Neuronal stem cell (in vitro differentiated cells): ENCODE data around the gene ZFHX3.
A peak's percentile ranks its signal among the peaks of the same experiment; 100 is the strongest.

Experiments used
- DNase-seq: peaks from one replicate; pipeline ENCODE4 v3.0.0-alpha.2; 2013; ENCODE audit warnings: low spot score
- H2AFZ ChIP-seq: one replicate; pipeline ENCODE4 v1.6.1; 2013; ENCODE audit warnings: mild to moderate bottlenecking, low read length, inconsistent platforms
- H2AK5ac ChIP-seq: 2 replicates; pipeline ENCODE4 v1.6.1; 2013; ENCODE audit warnings: low read depth, mild to moderate bottlenecking, inconsistent platforms, low read length, moderate library complexity, mixed read lengths
- H2BK120ac ChIP-seq: 2 replicates; pipeline ENCODE4 v1.6.1; 2013; ENCODE audit warnings: low read depth, mild to moderate bottlenecking, inconsistent platforms, low read length, moderate library complexity, mixed read lengths
- H2BK12ac ChIP-seq: one replicate; pipeline ENCODE4 v1.6.1; 2013; ENCODE audit warnings: low read length, inconsistent platforms
- H2BK15ac ChIP-seq: 2 replicates; pipeline ENCODE4 v1.6.1; 2013; ENCODE audit warnings: mild to moderate bottlenecking, low read length, inconsistent platforms, mixed read lengths
- H2BK5ac ChIP-seq: one replicate; pipeline ENCODE4 v1.6.1; 2013; ENCODE audit warnings: inconsistent platforms, mild to moderate bottlenecking, low read length, moderate library complexity
- H3K14ac ChIP-seq: one replicate; pipeline ENCODE4 v1.6.1; 2013; ENCODE audit warnings: low read length, inconsistent platforms
- H3K18ac ChIP-seq: 2 replicates; pipeline ENCODE4 v1.6.1; 2013; ENCODE audit warnings: low read length, inconsistent platforms
- H3K23ac ChIP-seq: 2 replicates; pipeline ENCODE4 v1.6.1; 2013; ENCODE audit warnings: low read depth, mild to moderate bottlenecking, mixed read lengths, low read length, inconsistent platforms; ENCODE audit not compliant: poor library complexity
- H3K27ac ChIP-seq: replicated peaks from 3 replicates; pipeline ENCODE4 v1.5.1; 2013; ENCODE audit warnings: low read length, inconsistent platforms
- H3K27me3 ChIP-seq, 3 experiments: 2 replicates each; pipeline ENCODE4 v1.6.1; 2013; ENCODE audit warnings: low read length in 3 of 3, mild to moderate bottlenecking in 2 of 3, inconsistent platforms in 1 of 3, low read depth in 1 of 3, mixed read lengths in 1 of 3, moderate library complexity in 1 of 3; ENCODE audit not compliant: control insufficient read depth in 3 of 3, insufficient read depth in 3 of 3
- H3K36me3 ChIP-seq, 2 donors: replicated peaks in 1 of 2; 2 replicates each; pipeline ENCODE4 v1.6.1; 2013; ENCODE audit warnings: low read length in 2 of 2; ENCODE audit not compliant: control insufficient read depth in 2 of 2, insufficient read depth in 2 of 2
- H3K4ac ChIP-seq: 2 replicates; pipeline ENCODE4 v1.6.1; 2013; ENCODE audit warnings: inconsistent platforms, mild to moderate bottlenecking, low read length, moderate library complexity
- H3K4me1 ChIP-seq, 2 donors: 1 replicate in 1 of 2; 2 replicates in 1 of 2; pipeline ENCODE4 v1.6.1; 2013; ENCODE audit warnings: low read length in 2 of 2, low read depth in 1 of 2; ENCODE audit not compliant: control insufficient read depth in 2 of 2, insufficient read depth in 1 of 2
- H3K4me2 ChIP-seq: one replicate; pipeline ENCODE4 v1.6.1; 2013; ENCODE audit warnings: mild to moderate bottlenecking, low read length, inconsistent platforms; ENCODE audit not compliant: insufficient read depth, poor library complexity, severe bottlenecking
- H3K4me3 ChIP-seq, 2 donors: 2 replicates each; pipeline ENCODE4 v1.5.1; 2013; ENCODE audit warnings: low read length in 2 of 2, mild to moderate bottlenecking in 2 of 2, inconsistent platforms in 1 of 2, moderate library complexity in 1 of 2
- H3K79me1 ChIP-seq: one replicate; pipeline ENCODE4 v1.6.1; 2013; ENCODE audit warnings: low read depth, mild to moderate bottlenecking, inconsistent platforms, low read length, moderate library complexity
- H3K9ac ChIP-seq: one replicate; pipeline ENCODE4 v1.6.1; 2013; ENCODE audit warnings: mild to moderate bottlenecking, low read depth, low read length, inconsistent platforms; ENCODE audit not compliant: poor library complexity
- H3K9me3 ChIP-seq, 2 donors: replicated peaks in 1 of 2; 2 replicates each; pipeline versions ENCODE3 to v1.6.1; 2013; ENCODE audit warnings: low read length in 2 of 2, mild to moderate bottlenecking in 2 of 2, inconsistent platforms in 1 of 2, low read depth in 1 of 2, mixed read lengths in 1 of 2, moderate library complexity in 1 of 2; ENCODE audit not compliant: control insufficient read depth in 2 of 2, insufficient read depth in 1 of 2
- H4K8ac ChIP-seq: one replicate; pipeline ENCODE4 v1.6.1; 2013; ENCODE audit warnings: low read depth, mild to moderate bottlenecking, inconsistent platforms, low read length, moderate library complexity
- H4K91ac ChIP-seq: one replicate; pipeline ENCODE4 v1.6.1; 2013; ENCODE audit warnings: low read length, low read depth, mild to moderate bottlenecking, inconsistent platforms; ENCODE audit not compliant: poor library complexity
- WGBS, 2 donors: extraction: QIAGEN DNeasy Blood & Tissue Kit; methylation state at CpG; one replicate each; pipeline ENCODE4 v1.1.7; 2013; ENCODE audit warnings: missing lambda C conversion rate in 2 of 2, mixed read lengths in 1 of 2; ENCODE audit not compliant: insufficient read length in 2 of 2, insufficient replicate concordance in 1 of 2; ENCODE audit errors: extremely low coverage in 2 of 2; 5-methylcytosine and 5-hydroxymethylcytosine counted together

Gene ZFHX3

GRCh38 chr16:73057291-73058210 lies 9.6 kb upstream of the ZFHX3 start:
- no peaks in the 10 kb centered on the region for H3K36me3 ChIP-seq
- peak overlapping the region; percentile 73 for H3K4me2 ChIP-seq
- no peak overlapping the region for H2BK12ac ChIP-seq
- H3K18ac ChIP-seq: peak overlapping the region; percentile 89
- H3K9me3 ChIP-seq: no peaks in the 10 kb centered on the region
- H3K4me1 ChIP-seq: peaks cover 29 to 43% of the 10 kb centered on the region in 2 donors
- H3K23ac ChIP-seq: no peak overlapping the region
- no peak overlapping the region for H4K8ac ChIP-seq
- peaks cover 0 to 41% (median 4%) of the 10 kb centered on the region in 3 experiments for H3K27me3 ChIP-seq
- no peak overlapping the region for H3K4ac ChIP-seq
- no peak overlapping the region for H3K14ac ChIP-seq
- H2BK15ac ChIP-seq: peak overlapping the region; percentile 85
- no peak overlapping the region for H4K91ac ChIP-seq
- DNase-seq: peak; percentile 46
- peak overlapping the region; percentile 44 for H3K9ac ChIP-seq
- no peak overlapping the region for H2AFZ ChIP-seq
- no peaks in the 10 kb centered on the region for H3K79me1 ChIP-seq
- peak overlapping the region; percentile 87 for H3K27ac ChIP-seq
- peak overlapping the region; percentile 58 to 91 for H3K4me3 ChIP-seq
- no peak overlapping the region for H2AK5ac ChIP-seq
- peak overlapping the region; percentile 97 for H2BK120ac ChIP-seq
- no CpG with 5 or more reads among the region's 101 CpGs for WGBS, 2 donors
- peak overlapping the region; percentile 95 for H2BK5ac ChIP-seq

- no peaks in the 10 kb centered on the region for H3K9me3 ChIP-seq
- no peak overlapping the region for H3K23ac ChIP-seq
- H3K27me3 ChIP-seq: peaks cover 0 to 39% (median 4%) of the 10 kb centered on the region in 3 experiments
- H2BK120ac ChIP-seq: no peak overlapping the region
- no peak overlapping the region for H2AK5ac ChIP-seq
- DNase-seq: no peak
- no peak overlapping the region for H3K14ac ChIP-seq
- H2AFZ ChIP-seq: no peak overlapping the region
- no peak overlapping the region for H4K91ac ChIP-seq
- no peak overlapping the region for H3K4me2 ChIP-seq
- no CpG with 5 or more reads among the region's 6 CpGs for WGBS, 2 donors
- no peak overlapping the region for H2BK5ac ChIP-seq
- H2BK12ac ChIP-seq: no peak overlapping the region
- no peak overlapping the region for H3K18ac ChIP-seq
- H3K27ac ChIP-seq: no peak overlapping the region
- H2BK15ac ChIP-seq: no peak overlapping the region
- no peak overlapping the region for H3K4ac ChIP-seq
- H3K79me1 ChIP-seq: no peaks in the 10 kb centered on the region
- peaks cover 28 to 42% of the 10 kb centered on the region in 2 donors for H3K4me1 ChIP-seq
- no peak overlapping the region for H4K8ac ChIP-seq
- H3K4me3 ChIP-seq: peak overlapping the region in 1 of 2 donors; percentile 58
- no peaks in the 10 kb centered on the region for H3K36me3 ChIP-seq
- no peak overlapping the region for H3K9ac ChIP-seq
Observed at GRCh38 chr16:73056921-73057290, 9.0 kb upstream of the ZFHX3 start.

- Histone ChIP-seq H3K27ac (no peak overlapping the region), H3K27me3 (peaks cover 0 to 42% (median 4%) of the 10 kb centered on the region in 3 experiments), H2BK15ac (no peak overlapping the region), H2AK5ac (no peak overlapping the region), H3K4me2 (no peak overlapping the region), H2BK12ac (no peak overlapping the region), H3K79me1 (no peaks in the 10 kb centered on the region), H3K36me3 (no peaks in the 10 kb centered on the region), H2BK120ac (no peak overlapping the region), H3K4me3 (peak overlapping the region in 1 of 2 donors; percentile 58), H3K14ac (no peak overlapping the region), H2AFZ (no peak overlapping the region), H2BK5ac (no peak overlapping the region), H4K91ac (no peak overlapping the region), H3K4me1 (peaks cover 28 to 42% of the 10 kb centered on the region in 2 donors), H3K23ac (no peak overlapping the region), H3K18ac (no peak overlapping the region), H4K8ac (no peak overlapping the region), H3K9ac (no peak overlapping the region), H3K4ac (no peak overlapping the region), H3K9me3 (no peaks in the 10 kb centered on the region)
- no CpG with 5 or more reads among the region's 7 CpGs for WGBS, 2 donors
- no peak for DNase-seq
Observed at GRCh38 chr16:73056448-73056847, 8.5 kb upstream of the ZFHX3 start.

GRCh38 chr16:73054813-73055482 lies 7.0 kb upstream of the ZFHX3 start:
- no peak overlapping the region for H3K23ac ChIP-seq
- no peak overlapping the region for H2BK5ac ChIP-seq
- peaks cover 0 to 54% (median 7%) of the 10 kb centered on the region in 3 experiments for H3K27me3 ChIP-seq
- H2BK12ac ChIP-seq: no peak overlapping the region
- no peak overlapping the region for H3K18ac ChIP-seq
- H3K4me2 ChIP-seq: no peak overlapping the region
- H3K9ac ChIP-seq: no peak overlapping the region
- no peak overlapping the region for H2AK5ac ChIP-seq
- H2BK120ac ChIP-seq: no peak overlapping the region
- H3K79me1 ChIP-seq: no peaks in the 10 kb centered on the region
- no peak overlapping the region for H3K14ac ChIP-seq
- H3K4me3 ChIP-seq: peak overlapping the region in 1 of 2 donors; percentile 58
- peaks cover 22 to 49% of the 10 kb centered on the region in 2 donors for H3K4me1 ChIP-seq
- no peak overlapping the region for H3K4ac ChIP-seq
- no peak overlapping the region for H3K27ac ChIP-seq
- no peak overlapping the region for H4K8ac ChIP-seq
- no peak overlapping the region for H4K91ac ChIP-seq
- no peak overlapping the region for H2BK15ac ChIP-seq
- H2AFZ ChIP-seq: no peak overlapping the region
- no peaks in the 10 kb centered on the region for H3K9me3 ChIP-seq
- WGBS, 2 donors: no CpG with 5 or more reads among the region's 5 CpGs
- no peak for DNase-seq
- no peaks in the 10 kb centered on the region for H3K36me3 ChIP-seq
